Cerebellar cortex (tissue), 1 donor: ENCODE data around the gene AP1M1.

Source experiments
- DNase-seq: peaks from one replicate; pipeline ENCODE4 v3.0.0-alpha.2; 2015; ENCODE audit warnings: low spot score

AP1M1 gene

GRCh38 chr19:16232127-16232526 is 34.4 kb downstream of the AP1M1 start:
- no peak for DNase-seq

- DNase-seq, result no peak
Measured at GRCh38 chr19:16232568-16232967, 34.9 kb downstream of the AP1M1 start.

GRCh38 chr19:16233081-16233776 is 35.5 kb downstream of the AP1M1 start:
- DNase-seq, result no peak

GRCh38 chr19:16233836-16234551 is 36.3 kb downstream of the AP1M1 start:
- no peak for DNase-seq

GRCh38 chr19:16234552-16235445 is 37.1 kb downstream of the AP1M1 start:
- no peak for DNase-seq

- DNase-seq, result no peak
Measured at GRCh38 chr19:16235811-16236652, 38.3 kb downstream of the AP1M1 start.

GRCh38 chr19:16244091-16244490 is 46.4 kb downstream of the AP1M1 start:
- DNase-seq, result no peak

- DNase-seq, result peak; percentile 79
Measured at GRCh38 chr19:16247353-16248182, 49.9 kb downstream of the AP1M1 start.

GRCh38 chr19:16248380-16249023 is 50.8 kb downstream of the AP1M1 start:
- DNase-seq, result no peak

GRCh38 chr19:16249826-16250404 is 52.2 kb downstream of the AP1M1 start:
- no peak for DNase-seq

GRCh38 chr19:16252459-16253205 is 54.9 kb downstream of the AP1M1 start:
- no peak for DNase-seq

- no peak for DNase-seq
Measured at GRCh38 chr19:16254851-16255408, 57.2 kb downstream of the AP1M1 start.

GRCh38 chr19:16257509-16258002 is 59.8 kb downstream of the AP1M1 start:
- no peak for DNase-seq

- no peak for DNase-seq
Measured at GRCh38 chr19:16258440-16258903, 60.8 kb downstream of the AP1M1 start.

GRCh38 chr19:16259385-16260159 is 61.9 kb downstream of the AP1M1 start:
- DNase-seq, result no peak

- no peak for DNase-seq
Measured at GRCh38 chr19:16260160-16260811, 62.6 kb downstream of the AP1M1 start.

GRCh38 chr19:16260812-16261161 is 63.1 kb downstream of the AP1M1 start:
- no peak for DNase-seq
